K562 (cell line): Measurements from ENCODE around the gene TRIM38. TPM values are rescaled to one million over a fixed set of nuclear protein-coding genes. Genes with fewer than 3 reads are reported as not detected.

Source experiments
- BRD9 ChIP-seq: fragments of 450-650 bp; IDR thresholded peaks from 2 replicates; pipeline ENCODE4 v1.6.1; 2018; ENCODE audit warnings: low read depth; ENCODE audit not compliant: partially characterized antibody
- CHD7 ChIP-seq: fragments of 200-600 bp; sonication (generic); IDR thresholded peaks from one replicate; pipeline ENCODE4 v1.6.1; 2012; ENCODE audit warnings: mild to moderate bottlenecking, low read depth, low read length, inconsistent platforms
- E2F4 ChIP-seq: sonication (generic); formaldehyde crosslinking; IDR thresholded peaks from 2 replicates; pipeline ENCODE4 v1.8.0; 2022; ENCODE audit warnings: mild to moderate bottlenecking, low read depth, missing genetic modification reagents
- KLF1 ChIP-seq: fragments of 450-650 bp; IDR thresholded peaks from 2 replicates; pipeline ENCODE4 v1.6.1; 2016; ENCODE audit warnings: missing genetic modification characterization, missing compliant biosample characterization
- PBX2 ChIP-seq, 2 experiments: IDR thresholded peaks in 1 of 2; conservative IDR thresholded peaks in 1 of 2; 2 replicates each; pipeline ENCODE4 v1.6.1; 2016; ENCODE audit warnings: low read depth in 2 of 2, mild to moderate bottlenecking in 1 of 2, missing compliant biosample characterization in 1 of 2, missing genetic modification characterization in 1 of 2, moderate library complexity in 1 of 2
- ZNF124 ChIP-seq: sonication (generic); formaldehyde crosslinking; IDR thresholded peaks from 2 replicates; pipeline ENCODE4 v1.8.1; 2022; ENCODE audit warnings: missing genetic modification reagents
- ZNF277 ChIP-seq: fragments of 250-450 bp; sonication (Bioruptor Pico); IDR thresholded peaks from 2 replicates; pipeline ENCODE4 v1.8.0; 2022; ENCODE audit warnings: inconsistent platforms, mild to moderate bottlenecking, moderate library complexity, borderline replicate concordance
- ZNF324 ChIP-seq: fragments of 250-450 bp; sonication (Bioruptor Pico); IDR thresholded peaks from 2 replicates; pipeline ENCODE4 v1.4.0; 2020; ENCODE audit warnings: mild to moderate bottlenecking
- polyA plus RNA-seq, 8 experiments: library from polyadenylated mRNA; depleted of rRNA in 4 of 8; stranded (reverse) in 5 of 8; unstranded in 3 of 8; fragments of >200 nt; fragmentation: Nextera tagmentation in 2 of 8; fragmentation: Illumina TruSeq in 1 of 8; extraction: Ambion mirVana in 2 of 8; extraction: Trizol in 1 of 8; gene quantifications; 2 replicates each; pipeline versions ENCODE4 v1.2.1 to v1.2.3, GENCODE V29; 2011 to 2014; ENCODE audit warnings: inconsistent platforms in 1 of 8, missing spikeins in 1 of 8
- total RNA-seq, 7 experiments: library from RNA; depleted of rRNA in 6 of 7; stranded (reverse); fragments of >200 nt in 6 of 7; fragmentation: Illumina TruSeq in 2 of 7; extraction: Trizol in 2 of 7; gene quantifications; 2 replicates each; pipeline versions ENCODE4 v1.2.1 to v1.2.3, GENCODE V29; 2011 to 2021; ENCODE audit warnings: low replicate concordance in 1 of 7

Gene TRIM38
- total and polyA plus RNA-seq, 9 of the 15 experiments (the other 6 are each of a cell fraction or from before 2014, with no cell fraction given), result 1.7 to 6.7 (median 6.3) TPM

- TF ChIP-seq ZNF277 (no peak), E2F4 (CRISPR knock-in tag) (no peak), BRD9 (no peak), KLF1 (tag) (no peak), CHD7 (no peak), ZNF324 (CRISPR knock-in tag) (no peak), ZNF124 (CRISPR knock-in tag) (no peak), PBX2 (CRISPR knock-in tag; IDR thresholded peaks at IDR 0.05; ENCODE audit: low read depth) (no peak), PBX2 (tag; conservative IDR thresholded peaks at IDR 0.05; ENCODE audit: low read depth) (no peak)
These were observed 66.4 kb downstream of the TRIM38 start (continued) for GRCh38 chr6:26028746-26029569.
